IPS-NIHi7 (cell line): Measurements from ENCODE around the gene LAMA1.
"Not testable (repeated sequence)": the region's sequence is repeated elsewhere in the genome, so short reads cannot be mapped to it uniquely, and the experiment has no call there.

Experiments
- DNase-seq: peaks from one replicate; pipeline ENCODE4 v3.0.0; 2012; ENCODE audit warnings: mixed read lengths; ENCODE audit errors: extremely low spot score

Gene LAMA1, protein sequence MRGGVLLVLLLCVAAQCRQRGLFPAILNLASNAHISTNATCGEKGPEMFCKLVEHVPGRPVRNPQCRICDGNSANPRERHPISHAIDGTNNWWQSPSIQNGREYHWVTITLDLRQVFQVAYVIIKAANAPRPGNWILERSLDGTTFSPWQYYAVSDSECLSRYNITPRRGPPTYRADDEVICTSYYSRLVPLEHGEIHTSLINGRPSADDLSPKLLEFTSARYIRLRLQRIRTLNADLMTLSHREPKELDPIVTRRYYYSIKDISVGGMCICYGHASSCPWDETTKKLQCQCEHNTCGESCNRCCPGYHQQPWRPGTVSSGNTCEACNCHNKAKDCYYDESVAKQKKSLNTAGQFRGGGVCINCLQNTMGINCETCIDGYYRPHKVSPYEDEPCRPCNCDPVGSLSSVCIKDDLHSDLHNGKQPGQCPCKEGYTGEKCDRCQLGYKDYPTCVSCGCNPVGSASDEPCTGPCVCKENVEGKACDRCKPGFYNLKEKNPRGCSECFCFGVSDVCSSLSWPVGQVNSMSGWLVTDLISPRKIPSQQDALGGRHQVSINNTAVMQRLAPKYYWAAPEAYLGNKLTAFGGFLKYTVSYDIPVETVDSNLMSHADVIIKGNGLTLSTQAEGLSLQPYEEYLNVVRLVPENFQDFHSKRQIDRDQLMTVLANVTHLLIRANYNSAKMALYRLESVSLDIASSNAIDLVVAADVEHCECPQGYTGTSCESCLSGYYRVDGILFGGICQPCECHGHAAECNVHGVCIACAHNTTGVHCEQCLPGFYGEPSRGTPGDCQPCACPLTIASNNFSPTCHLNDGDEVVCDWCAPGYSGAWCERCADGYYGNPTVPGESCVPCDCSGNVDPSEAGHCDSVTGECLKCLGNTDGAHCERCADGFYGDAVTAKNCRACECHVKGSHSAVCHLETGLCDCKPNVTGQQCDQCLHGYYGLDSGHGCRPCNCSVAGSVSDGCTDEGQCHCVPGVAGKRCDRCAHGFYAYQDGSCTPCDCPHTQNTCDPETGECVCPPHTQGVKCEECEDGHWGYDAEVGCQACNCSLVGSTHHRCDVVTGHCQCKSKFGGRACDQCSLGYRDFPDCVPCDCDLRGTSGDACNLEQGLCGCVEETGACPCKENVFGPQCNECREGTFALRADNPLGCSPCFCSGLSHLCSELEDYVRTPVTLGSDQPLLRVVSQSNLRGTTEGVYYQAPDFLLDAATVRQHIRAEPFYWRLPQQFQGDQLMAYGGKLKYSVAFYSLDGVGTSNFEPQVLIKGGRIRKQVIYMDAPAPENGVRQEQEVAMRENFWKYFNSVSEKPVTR (N-terminal part only)

DNA sequence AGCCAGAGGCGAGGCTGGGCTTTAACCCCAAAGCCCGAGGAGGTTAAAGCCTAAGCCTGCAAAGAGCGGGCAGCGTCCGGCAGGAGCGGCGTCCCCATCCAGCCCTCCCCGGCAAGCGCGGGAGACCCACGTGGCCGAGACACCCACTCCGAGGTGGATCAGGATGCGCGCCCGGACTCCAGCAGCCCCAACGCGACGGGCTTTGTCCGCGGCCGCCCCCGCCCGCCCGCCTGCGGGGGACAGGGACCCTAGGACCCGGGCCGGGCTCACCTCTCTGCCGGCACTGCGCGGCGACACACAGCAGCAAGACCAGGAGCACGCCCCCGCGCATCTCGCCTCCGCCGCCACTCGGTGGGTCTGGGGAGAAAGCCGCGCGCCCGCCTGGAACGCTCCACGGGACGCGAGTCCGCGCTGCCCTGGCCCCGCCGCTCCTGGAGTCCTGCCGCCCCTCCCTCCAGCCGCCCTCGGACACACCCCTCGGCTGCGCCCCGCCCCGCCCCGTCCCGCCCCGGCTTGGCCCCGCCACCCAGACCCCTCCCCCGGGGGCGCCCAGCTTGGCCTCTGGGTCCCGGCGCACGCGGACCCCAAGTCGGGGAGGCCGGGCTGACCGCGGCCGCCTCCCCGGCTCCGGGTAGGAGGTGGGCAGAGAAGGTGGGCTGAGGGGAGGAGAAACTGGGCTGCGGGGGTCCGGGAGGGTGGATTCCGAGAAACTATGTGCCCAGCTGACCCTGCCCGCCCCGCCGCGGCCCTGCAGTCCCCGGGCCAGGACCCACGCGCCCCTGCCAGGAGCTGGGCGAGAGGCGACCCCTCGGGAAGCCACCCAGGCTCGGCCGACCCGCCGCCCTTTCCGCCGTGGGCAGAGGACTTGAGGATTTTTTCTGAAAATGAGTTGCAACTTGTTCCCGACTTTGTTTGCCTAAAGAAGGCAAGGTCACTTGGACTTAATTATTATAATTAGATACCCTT, at the start of gene LAMA1:
Gene LAMA1, minus strand, starts transcription at position 408 of the 966 bp plus-strand sequence. Its CDS starts 77 bp downstream, at position 331.
- peak; percentile 80 for DNase-seq

DNA sequence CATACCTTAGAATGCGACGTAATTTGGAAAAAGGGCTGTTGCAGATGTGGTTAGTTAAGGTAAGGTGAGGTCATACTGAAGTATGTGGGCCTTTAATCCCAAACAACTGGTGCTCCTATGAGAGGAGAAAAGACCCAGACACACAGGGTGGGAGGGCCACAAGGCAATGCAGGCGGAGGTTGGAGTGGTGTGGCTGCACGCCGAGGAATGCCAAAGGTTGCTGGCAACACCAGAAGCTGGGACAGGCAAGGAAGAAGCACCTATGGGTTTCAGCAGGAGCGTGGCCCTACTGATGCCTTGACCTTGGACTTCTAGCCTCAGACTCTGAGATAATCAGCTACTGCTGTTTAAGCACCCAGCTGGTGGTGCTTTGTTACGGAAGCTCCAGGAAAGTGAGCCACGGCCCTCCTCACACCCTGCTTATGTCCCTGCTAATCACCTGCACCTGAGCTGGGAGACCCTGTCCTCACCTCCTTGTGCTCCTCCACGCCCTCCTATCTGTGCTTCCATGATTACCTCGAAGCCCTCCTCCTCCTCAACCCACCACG, 48.3 kb upstream of the LAMA1 start:
- no peak for DNase-seq

DNA sequence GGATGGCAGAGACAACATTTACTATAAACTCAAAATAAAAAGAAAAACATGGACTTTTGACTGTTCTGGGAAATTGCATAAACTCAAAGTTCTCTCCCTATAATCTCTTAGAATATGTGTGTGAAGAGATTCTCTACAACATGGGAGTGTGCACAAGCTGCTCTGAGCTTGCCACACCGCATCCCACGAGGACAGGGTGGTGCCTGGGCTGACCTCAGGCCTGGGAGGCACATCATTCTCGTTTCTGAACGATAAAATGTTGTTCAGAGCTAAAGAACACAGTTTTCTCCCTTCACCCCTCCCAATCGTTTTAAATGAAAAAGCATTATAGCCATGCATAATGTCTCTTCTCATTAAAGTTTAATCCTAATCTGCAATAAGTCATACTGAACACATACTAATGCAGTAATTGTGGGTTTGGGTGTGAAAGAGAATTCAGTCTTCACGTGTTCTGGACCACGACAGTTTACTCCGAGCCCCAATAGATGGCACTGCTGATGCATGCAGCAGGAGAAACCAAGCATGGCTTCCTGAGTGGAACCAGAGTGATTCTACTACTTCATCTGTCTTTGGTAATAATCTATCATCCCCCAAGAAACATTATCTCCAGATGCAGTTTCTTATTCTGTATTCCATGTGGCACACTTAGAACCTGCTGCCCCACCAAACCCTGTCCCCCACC, 46.9 kb upstream of the LAMA1 start:
- no peak for DNase-seq

DNA sequence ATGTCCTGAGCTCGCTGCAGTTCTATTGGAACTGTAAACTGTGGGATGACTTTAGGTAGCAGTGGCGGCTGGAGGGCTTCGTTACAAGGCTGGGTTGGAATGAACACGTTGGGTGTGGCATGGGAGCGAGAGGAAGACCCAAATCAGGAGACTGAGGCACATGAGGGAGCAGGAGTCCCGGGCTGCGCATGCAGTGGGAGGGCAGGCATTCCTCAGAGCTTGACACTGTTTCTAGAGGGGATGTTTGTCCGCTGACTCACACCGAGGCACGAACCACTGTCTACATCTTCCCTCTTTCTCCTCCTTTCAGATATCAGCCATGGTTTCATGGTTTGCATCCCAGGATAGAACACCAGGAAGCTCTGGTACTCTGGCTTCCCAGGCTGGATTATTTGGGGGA, 40.6 kb upstream of the LAMA1 start:
- DNase-seq: no peak

DNA sequence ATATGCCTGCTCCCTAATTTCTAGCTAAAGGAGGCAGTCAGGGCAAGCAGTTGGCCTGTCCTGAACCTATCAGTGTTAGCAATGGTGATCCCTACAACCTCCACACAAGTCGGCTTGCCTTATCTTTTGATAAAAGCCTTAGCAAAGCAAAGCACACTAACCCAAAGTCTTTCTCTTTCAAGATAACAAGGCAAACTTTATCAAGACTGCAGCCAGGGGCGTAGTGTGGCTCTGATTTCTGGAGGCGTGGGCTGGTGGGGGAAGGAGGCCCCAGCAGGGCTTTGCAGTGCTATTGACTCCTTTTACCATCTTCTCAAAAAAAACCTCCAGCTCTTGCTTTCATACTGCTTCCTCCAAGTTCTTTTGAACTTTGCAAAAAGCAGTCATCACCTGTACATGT, 40.2 kb upstream of the LAMA1 start:
- DNase-seq: no peak

DNA sequence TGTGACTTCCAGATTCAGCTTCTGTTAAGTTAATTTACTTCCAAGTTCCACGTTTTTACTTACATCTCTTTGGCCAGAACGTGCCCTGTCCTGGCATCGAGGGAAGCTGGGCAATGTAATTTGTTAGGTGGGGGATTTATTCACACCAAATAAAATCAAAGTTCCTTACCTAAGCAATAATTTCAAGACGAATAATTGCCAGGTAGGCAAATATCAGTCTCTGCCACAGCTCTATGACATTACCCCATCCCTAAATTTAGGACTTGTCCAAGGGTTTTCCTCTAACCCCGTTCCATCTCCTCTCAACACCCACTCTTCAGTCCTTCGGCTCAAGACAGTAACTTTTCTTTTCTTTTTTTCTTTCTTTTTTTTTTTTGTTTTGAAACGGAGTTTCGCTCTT, 38.3 kb upstream of the LAMA1 start:
- no peak for DNase-seq

DNA sequence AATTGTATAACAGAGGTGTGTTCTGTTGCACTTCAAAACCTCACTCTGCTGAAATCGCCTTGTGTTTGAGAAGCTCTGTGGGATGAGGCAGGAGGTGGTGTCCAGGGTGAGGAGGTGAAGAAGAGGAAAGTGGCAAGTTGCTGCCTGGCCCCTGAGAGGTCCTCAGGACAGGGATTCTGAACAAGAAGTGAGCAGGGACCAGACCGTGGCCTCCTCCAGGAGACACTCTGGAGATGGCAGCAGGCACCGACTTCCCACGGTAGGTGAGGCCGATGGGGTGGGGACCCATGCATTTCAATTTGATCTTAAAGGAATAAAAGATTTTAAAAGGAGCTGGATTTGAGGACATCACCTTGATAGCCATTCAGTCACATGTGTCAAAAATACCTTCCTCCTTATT, 37.5 kb upstream of the LAMA1 start:
- no peak for DNase-seq

DNA sequence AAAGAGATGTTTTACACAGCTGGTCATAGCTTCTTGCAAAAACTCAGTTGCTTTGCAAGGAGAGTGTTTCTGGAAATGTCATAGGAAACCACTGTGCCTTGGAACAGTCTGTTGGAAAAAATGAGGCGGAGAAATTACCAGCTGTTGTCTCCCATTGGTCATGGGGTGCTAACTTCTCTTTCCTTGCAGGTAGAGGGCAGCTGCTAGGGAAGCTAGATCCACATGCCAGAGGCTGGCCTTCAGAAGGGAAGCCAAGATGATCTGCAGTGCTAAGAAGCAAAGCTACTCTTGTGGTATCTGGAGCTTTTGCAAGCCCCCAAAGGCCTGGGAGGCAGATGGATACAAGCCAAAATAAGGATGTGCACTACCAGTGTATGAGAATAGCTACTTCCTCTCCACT, 34.8 kb upstream of the LAMA1 start:
- no peak for DNase-seq

DNA sequence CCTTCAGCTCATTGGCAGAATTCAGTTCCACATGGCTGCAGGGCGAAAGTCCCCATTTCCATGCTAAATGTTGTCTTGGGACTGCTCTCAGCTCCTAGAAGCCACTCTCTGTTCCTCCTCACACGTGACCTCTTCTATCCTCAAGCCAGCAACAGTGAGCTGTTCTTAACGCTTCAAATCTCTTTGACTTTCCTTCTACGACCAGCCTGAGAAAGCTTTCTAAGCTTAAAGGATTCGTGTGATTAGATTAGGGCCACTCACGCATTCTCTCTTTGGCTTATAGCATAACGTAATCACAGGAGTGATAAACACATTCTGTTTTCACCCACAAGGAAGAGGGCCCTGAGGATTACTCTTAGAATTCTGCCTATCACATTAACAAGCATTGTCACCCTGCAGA, 29.8 kb upstream of the LAMA1 start:
- DNase-seq: no peak

DNA sequence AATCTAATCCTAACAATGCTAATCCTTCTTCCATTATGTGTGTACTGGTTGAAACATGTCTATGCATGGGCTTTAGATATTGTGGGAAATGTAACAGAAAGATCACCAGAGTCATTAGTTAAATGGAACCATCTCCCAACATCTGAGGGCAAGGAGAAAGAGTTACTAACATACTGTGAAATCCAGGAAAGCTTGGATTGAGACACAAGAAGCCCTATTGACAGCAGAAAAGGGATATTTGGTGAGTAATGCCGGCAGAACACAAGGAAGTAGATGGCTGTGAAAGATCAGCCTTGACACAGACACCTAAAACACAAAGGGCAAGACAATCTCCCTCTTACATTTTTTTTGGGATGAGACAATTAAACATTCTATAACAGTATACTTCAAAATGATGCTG, 28.5 kb upstream of the LAMA1 start:
- no peak for DNase-seq

DNA sequence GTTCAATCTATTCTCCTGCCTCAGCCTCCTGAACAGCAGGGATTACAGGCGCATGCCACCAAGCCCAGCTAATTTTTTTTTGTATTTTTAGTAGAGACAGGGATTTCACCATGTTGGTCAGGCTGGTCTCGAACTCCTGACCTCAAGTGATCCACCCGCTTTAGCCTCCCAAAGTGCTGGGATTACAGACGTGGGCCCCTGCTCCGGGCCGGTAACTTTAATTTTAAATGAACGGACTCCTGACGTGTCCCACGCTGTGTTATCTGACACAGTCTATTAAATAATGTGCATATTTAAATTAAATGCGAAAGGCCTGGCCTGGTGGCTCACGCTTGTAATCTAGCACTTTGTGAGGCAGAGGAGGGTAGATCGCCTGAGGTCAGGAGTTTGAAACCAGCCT, 27.3 kb upstream of the LAMA1 start:
- not testable (repeated sequence) for DNase-seq

DNA sequence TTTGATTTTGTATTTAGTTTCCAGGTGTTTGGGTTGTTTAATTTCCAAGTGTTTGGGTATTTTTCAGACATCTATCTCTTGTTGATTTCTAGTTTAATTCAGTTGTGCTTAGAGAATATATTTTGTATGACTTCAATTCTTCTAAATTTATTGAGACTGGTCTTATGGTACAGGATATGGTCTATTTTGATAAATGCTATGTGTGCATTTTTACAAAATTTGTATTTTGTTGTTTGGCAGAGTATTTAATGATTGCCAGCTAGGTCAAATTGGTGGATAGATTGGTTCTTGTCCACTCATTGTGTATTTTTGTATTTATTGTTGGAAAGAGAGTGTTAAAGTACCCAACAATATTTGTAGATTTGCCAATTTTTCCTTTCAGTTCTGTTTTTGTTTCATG, 23.7 kb upstream of the LAMA1 start:
- no peak for DNase-seq

DNA sequence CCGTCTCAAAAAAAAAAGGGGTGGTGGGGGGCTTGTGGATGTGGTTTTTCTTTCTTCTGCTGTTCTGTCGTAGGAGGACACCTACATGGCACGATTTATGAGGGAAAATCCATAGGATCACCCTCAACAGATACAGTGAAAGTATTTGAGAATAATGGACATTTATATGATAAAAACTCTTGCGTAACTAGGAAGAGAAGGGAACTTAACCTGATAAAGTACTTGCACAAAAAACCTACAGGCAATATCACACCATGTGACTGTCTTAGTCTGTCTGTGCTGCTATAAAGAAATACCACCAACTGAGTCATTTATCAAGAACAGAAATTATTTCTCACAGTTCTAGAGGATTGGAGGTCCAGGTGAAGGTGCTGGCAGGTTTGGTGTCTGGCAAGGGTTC, 21.8 kb upstream of the LAMA1 start:
- DNase-seq: no peak

DNA sequence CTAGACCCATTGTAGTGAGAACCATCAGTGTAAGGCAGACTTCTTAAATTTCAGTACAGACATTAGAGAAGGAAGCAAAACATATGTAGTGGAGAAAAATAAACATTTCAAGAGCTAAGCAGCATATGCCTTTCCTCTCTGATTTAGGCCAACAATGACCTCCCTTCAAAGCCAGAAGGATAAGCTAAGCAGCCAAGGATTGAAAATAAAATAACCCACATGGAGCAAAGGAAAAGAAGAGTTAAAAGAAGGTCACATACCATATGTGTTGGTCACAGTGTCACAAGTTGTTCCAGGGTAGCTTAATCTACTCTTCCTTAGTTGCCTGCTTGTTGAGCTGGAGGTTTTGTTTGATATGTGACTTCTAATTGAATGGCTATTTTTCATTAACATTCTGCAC, 15.6 kb upstream of the LAMA1 start:
- no peak for DNase-seq

DNA sequence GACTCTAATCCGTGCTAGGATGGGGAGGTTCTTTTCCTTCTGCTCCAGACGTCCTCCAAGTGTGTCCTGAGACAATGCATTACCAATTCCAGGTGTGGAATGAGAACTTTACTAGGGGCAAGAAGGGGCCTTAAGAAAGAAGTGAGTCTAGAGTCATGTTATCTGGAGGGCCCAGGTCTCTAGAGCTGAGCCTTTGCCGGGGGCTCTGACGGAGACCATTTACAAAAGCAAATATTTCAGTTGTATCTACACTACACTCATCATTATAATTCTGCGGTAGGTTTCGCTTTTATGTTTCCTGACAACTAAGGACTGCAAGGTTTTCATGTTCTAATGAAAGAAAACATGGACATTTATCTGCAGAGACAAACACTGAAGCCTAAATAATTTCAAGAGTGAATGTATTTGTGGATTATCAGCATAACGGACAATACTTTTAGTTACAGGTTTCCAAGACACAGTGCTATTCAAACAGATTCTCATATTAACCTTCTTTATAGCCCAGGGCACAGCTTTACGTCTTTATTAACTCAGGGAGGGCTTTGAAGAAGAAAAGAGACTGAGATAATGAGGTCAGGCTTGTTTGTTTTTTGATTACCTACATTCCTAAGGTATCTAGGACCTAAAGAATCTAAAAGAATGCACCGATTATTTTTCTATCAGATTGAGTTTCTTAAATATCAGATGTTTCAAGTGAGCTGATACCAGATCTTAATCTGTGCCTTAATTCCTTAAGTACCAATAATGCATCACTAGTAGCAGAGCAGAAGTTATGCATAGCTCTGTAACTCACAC, 15.0 kb upstream of the LAMA1 start:
- no peak for DNase-seq

DNA sequence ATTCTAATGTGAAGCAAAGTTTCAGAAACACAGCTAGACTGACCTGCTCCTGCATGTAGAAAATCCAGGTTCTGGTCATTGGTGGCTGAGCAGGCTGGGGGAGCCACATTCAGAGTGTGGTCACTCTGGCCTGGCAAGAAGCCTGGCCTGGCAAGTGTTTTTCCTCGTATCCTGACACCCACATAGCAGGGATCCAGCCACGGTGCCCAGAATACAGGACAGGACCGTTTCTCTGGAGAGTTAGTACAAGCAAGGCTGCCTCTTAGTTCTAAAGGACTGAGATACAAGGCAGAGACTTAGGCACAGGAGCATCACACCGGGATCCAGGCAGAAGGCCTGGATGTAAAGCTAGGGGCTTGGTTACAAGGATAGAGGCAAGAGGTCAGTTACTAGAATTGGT, 4.8 kb upstream of the LAMA1 start:
- DNase-seq: no peak

DNA sequence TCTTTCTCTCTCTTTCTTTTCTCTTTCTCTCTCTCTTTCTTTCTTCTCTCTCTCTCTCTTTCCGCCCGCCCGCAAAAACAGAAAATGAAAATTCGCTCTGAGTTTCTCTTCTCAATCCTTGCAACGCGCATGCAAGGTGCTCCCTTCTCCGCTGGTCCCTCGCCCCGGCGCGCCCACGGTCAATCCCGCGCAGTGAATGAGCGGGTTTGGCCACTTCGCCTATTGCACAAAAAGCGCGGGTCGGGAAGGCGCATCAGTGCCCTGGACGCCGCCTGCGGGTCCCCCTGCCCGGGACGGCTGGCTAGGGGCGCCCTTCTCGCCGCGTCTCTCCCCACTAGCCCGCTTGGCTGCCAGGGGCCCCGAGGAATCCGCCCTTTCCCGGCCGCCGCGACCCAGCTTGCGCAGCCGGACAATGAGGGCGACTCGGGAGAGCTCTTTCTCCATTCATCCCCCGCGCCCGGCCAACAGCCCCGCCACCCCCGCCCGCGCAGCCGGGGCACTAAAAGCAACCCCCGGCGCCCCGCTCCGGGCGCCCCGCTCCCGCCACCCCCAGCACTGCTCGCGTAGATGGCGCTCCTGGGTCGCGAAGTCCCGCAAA, 706 bp downstream of the LAMA1 start:
- DNase-seq: peak; percentile 37

DNA sequence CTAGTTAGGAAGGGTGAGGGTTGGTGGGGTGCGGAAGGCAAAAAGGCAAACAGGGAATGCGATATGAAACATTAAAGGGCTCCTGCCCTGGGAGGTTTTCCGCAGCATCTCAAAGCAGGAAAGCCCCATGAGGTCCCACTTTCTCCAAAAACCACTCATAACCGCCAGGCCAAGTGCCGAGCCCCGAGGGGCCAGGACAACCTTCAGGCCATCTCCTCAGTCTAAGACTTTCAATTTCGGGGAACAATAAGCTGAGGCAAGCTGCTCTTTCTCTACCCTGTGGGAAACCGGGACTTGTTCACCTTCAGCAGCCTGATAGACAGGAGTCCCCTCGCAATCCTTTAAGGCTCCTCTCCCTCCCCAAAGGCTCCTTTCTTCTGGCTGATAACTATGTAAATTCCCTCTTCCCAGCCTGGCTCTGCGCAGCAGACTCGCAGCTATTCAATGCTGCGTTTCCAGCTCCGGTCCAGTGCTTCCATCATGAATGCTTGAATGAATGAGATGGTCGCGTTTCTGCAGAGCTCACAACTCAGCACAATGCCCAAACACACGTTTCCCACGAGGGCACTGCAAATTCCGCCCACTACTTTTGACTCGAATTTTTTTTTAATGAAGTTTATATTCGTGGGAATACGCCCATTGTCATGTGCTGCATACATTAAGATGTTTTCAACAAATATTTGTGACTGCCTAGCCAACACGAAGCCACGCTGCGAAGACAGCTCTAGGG, 1.4 kb downstream of the LAMA1 start:
- peak; percentile 52 for DNase-seq
